ENCODE measurements around the gene KARS1.

The KARS1 gene

GRCh38 chr16:75676909-75677308, 29.4 kb upstream of the KARS1 start, which contains the start of gene CPHXL2:
Gene CPHXL2, minus strand, starts transcription at chr16:75677009. Its CDS starts 10 bp downstream, at chr16:75676999.
- no peaks in the 10 kb centered on the region for H3K9me3 ChIP-seq
- H3K27ac ChIP-seq = no peak within 1 kb of the TSS
- intact Hi-C loops (cut with DNase I; ENCODE audit: low total_unique reads) = no loop called here
- H3K4me3 ChIP-seq = no peak within 1 kb of the TSS
- H3K36me3 ChIP-seq = no peaks in the 10 kb centered on the region
- no peak for TF ChIP-seq CTCF (IDR thresholded peaks at IDR 0.05)
- no peaks in the 10 kb centered on the region for H3K27me3 ChIP-seq
- DNase-seq = no peak
- H3K4me1 ChIP-seq = no peaks in the 10 kb centered on the region

- intact Hi-C loops (cut with DNase I; ENCODE audit: low total_unique reads) = no loop called here
- no peak for TF ChIP-seq CTCF (IDR thresholded peaks at IDR 0.05)
These were observed 20.0 kb upstream of the KARS1 start for GRCh38 chr16:75667503-75667902.

GRCh38 chr16:75660726-75661302, 13.3 kb upstream of the KARS1 start:
- peaks cover 27 to 59% (median 37%) of the 10 kb centered on the region in 3 donors for H3K36me3 ChIP-seq
- no peak overlapping the region for H3K27ac ChIP-seq
- no peak overlapping the region for H3K4me3 ChIP-seq
- intact Hi-C loops (cut with DNase I; ENCODE audit: low total_unique reads) = no loop called here
- no peaks in the 10 kb centered on the region for H3K9me3 ChIP-seq
- H3K27me3 ChIP-seq = no peaks in the 10 kb centered on the region
- H3K4me1 ChIP-seq = no peaks in the 10 kb centered on the region
- TF ChIP-seq CTCF (IDR thresholded peaks at IDR 0.05) = no peak
- DNase-seq = no peak

More at GRCh38 chr16:75667503-75667902, 20.0 kb upstream of the KARS1 start:
- Histone ChIP-seq H3K9me3 (no peaks in the 10 kb centered on the region), H3K36me3 (no peaks in the 10 kb centered on the region), H3K4me1 (no peaks in the 10 kb centered on the region), H3K27me3 (no peaks in the 10 kb centered on the region), H3K27ac (no peak overlapping the region), H3K4me3 (no peak overlapping the region)
- DNase-seq = no peak

- intact Hi-C loops (cut with DNase I; ENCODE audit: low total_unique reads) = no loop called here
- H3K4me1 ChIP-seq = no peaks in the 10 kb centered on the region
- no peak for DNase-seq
- H3K27me3 ChIP-seq = no peaks in the 10 kb centered on the region
- TF ChIP-seq CTCF (IDR thresholded peaks at IDR 0.05) = no peak
- H3K9me3 ChIP-seq = no peaks in the 10 kb centered on the region
- peaks cover 32 to 64% (median 42%) of the 10 kb centered on the region in 3 donors for H3K36me3 ChIP-seq
- H3K27ac ChIP-seq = no peak overlapping the region
- no peak overlapping the region for H3K4me3 ChIP-seq
These were observed 12.9 kb upstream of the KARS1 start for GRCh38 chr16:75660321-75660720.

GRCh38 chr16:75658175-75658574, 10.7 kb upstream of the KARS1 start:
- intact Hi-C loops (cut with DNase I; ENCODE audit: low total_unique reads) = no loop called here
- no peaks in the 10 kb centered on the region for H3K9me3 ChIP-seq
- H3K27me3 ChIP-seq = no peaks in the 10 kb centered on the region
- no peak overlapping the region for H3K27ac ChIP-seq
- TF ChIP-seq CTCF (IDR thresholded peaks at IDR 0.05) = no peak
- H3K36me3 ChIP-seq = peaks cover 45 to 77% (median 55%) of the 10 kb centered on the region in 3 donors
- DNase-seq = no peak
- H3K4me3 ChIP-seq = no peak overlapping the region
- H3K4me1 ChIP-seq = peaks cover 0 to 14% (median 6%) of the 10 kb centered on the region in 4 donors

All from tibial artery (tissue), 4 donors.